GM23248 (cell line): Measurements from ENCODE around the gene SHANK2.

Source experiments
- EZH2 ChIP-seq: fragments of 200-600 bp; sonication (generic); IDR thresholded peaks from 2 replicates; pipeline ENCODE4 v1.6.1; 2018; ENCODE audit warnings: antibody characterized with exemption, mild to moderate bottlenecking; ENCODE audit not compliant: insufficient read depth, poor library complexity, severe bottlenecking
- EZH2phosphoT487 ChIP-seq: fragments of 200-600 bp; sonication (generic); IDR thresholded peaks from 2 replicates; pipeline ENCODE4 v1.6.1; 2018; ENCODE audit warnings: antibody characterized with exemption, moderate library complexity, mild to moderate bottlenecking, low read depth; ENCODE audit not compliant: insufficient read depth

- no peak for TF ChIP-seq EZH2
- TF ChIP-seq EZH2phosphoT487: no peak
Measured at GRCh38 chr11:71249301-71249700, 3.1 kb downstream of the SHANK2 start.
